ENCODE results near the gene SPATS1. TPM values are rescaled to one million over a fixed set of nuclear protein-coding genes. Genes with fewer than 3 reads are reported as not detected.
"Not testable (repeated sequence)": the region's sequence is repeated elsewhere in the genome, so short reads cannot be mapped to it uniquely, and the experiment has no call there.

Gene SPATS1
- total RNA-seq, 1 experiment from 2014 or later: not detected

- POLR2A ChIA-PET; H3K27me3 Mint-ChIP-seq (ENCODE audit: low read depth); H3K4me1 Mint-ChIP-seq; ATAC-seq; H3K4me3 Mint-ChIP-seq; H3K9me3 Mint-ChIP-seq; H3K27ac Mint-ChIP-seq; DNase-seq (ENCODE audit: low spot score): not testable (repeated sequence)
- H3K36me3 Mint-ChIP-seq: peaks cover 23% of the 10 kb centered on the region
- CTCF ChIA-PET: interaction anchor here (1.1 to 1.2 kb wide), 2 partner anchors 10 to 11 kb away, joined by 3 to 6 read pairs; no protein-coding TSS in a partner anchor
Observed at GRCh38 chr6:44314657-44315056, 27.8 kb upstream of the SPATS1 start.

- ATAC-seq: no peak
- ChIA-PET CTCF (no interaction called here), POLR2A (no interaction called here)
- no peak for TF ChIP-seq ZNF263 (CRISPR knock-in tag; IDR thresholded peaks at IDR 0.05; ENCODE audit: low read depth)
- no peak for TF ChIP-seq NR1H2 (CRISPR knock-in tag; IDR thresholded peaks at IDR 0.05)
- no peak for TF ChIP-seq ATF3 (CRISPR knock-in tag; conservative IDR thresholded peaks at IDR 0.05)
- no peak for TF ChIP-seq ZNF232 (CRISPR knock-in tag; IDR thresholded peaks at IDR 0.05)
- Mint-ChIP-seq H3K36me3 (peaks cover 14% of the 10 kb centered on the region), H3K27me3 (ENCODE audit: low read depth) (peaks cover 2% of the 10 kb centered on the region; the same call in 1 of the 2 replicates), H3K27ac (no peak overlapping the region), H3K4me3 (no peak overlapping the region), H3K4me1 (peaks cover 8% of the 10 kb centered on the region), H3K9me3 (no peaks in the 10 kb centered on the region)
- no peak for DNase-seq (ENCODE audit: low spot score)
Observed at GRCh38 chr6:44315516-44315915, 26.9 kb upstream of the SPATS1 start.

GRCh38 chr6:44315951-44316350 is 26.5 kb upstream of the SPATS1 start:
- Mint-ChIP-seq H3K27ac (no peak overlapping the region), H3K4me3 (no peak overlapping the region)
- DNase-seq (ENCODE audit: low spot score): no peak

More at GRCh38 chr6:44315951-44316350, 26.5 kb upstream of the SPATS1 start:
- Mint-ChIP-seq H3K27me3 (ENCODE audit: low read depth) (peaks cover 2% of the 10 kb centered on the region; the same call in 1 of the 2 replicates), H3K9me3 (no peaks in the 10 kb centered on the region), H3K4me1 (peaks cover 8% of the 10 kb centered on the region), H3K36me3 (peaks cover 10% of the 10 kb centered on the region)
- CTCF ChIA-PET: no interaction called here
- TF ChIP-seq E2F5 (CRISPR knock-in tag; IDR thresholded peaks at IDR 0.05) (no peak), MAX (CRISPR knock-in tag; IDR thresholded peaks at IDR 0.05) (no peak), EMX1 (CRISPR knock-in tag; IDR thresholded peaks at IDR 0.05) (no peak), ZNF232 (CRISPR knock-in tag; IDR thresholded peaks at IDR 0.05) (no peak), ERG (CRISPR knock-in tag; IDR thresholded peaks at IDR 0.05) (no peak), ZNF416 (CRISPR knock-in tag; IDR thresholded peaks at IDR 0.05) (no peak), HMGA2 (CRISPR knock-in tag; IDR thresholded peaks at IDR 0.05) (no peak), TP53 (CRISPR knock-in tag; IDR thresholded peaks at IDR 0.05) (no peak), ATF2 (CRISPR knock-in tag; IDR thresholded peaks at IDR 0.05; ENCODE audit: borderline replicate concordance, low read depth) (no peak), ZNF396 (CRISPR knock-in tag; IDR thresholded peaks at IDR 0.05; ENCODE audit: borderline replicate concordance) (no peak), E2F1 (CRISPR knock-in tag; IDR thresholded peaks at IDR 0.05) (no peak), SOX15 (CRISPR knock-in tag; IDR thresholded peaks at IDR 0.05) (no peak)
- no peak for ATAC-seq
- POLR2A ChIA-PET: no interaction called here
